AG04450 (cell line): ENCODE data around the gene SYT14. TPM values are rescaled to one million over a fixed set of nuclear protein-coding genes. Genes with fewer than 3 reads are reported as not detected.
"Not testable (repeated sequence)": the region's sequence is repeated elsewhere in the genome, so short reads cannot be mapped to it uniquely, and the experiment has no call there.

Source experiments
- CTCF ChIA-PET: fragments of 300-600, 350-600 bp; formaldehyde crosslinking; extraction: SDS; loops from one replicate; lab custom pipeline; 2022; ENCODE audit warnings: antibody characterized with exemption, inconsistent platforms; lab: Charles Lee
- POLR2A ChIA-PET: fragments of 350-600 bp; formaldehyde crosslinking; extraction: SDS; loops from one replicate; lab custom pipeline; 2021; ENCODE audit warnings: antibody characterized with exemption, inconsistent platforms; lab: Yijun Ruan, JAX
- DNase-seq: peaks from one replicate; pipeline ENCODE4 v3.0.0-alpha.2; 2011; ENCODE audit warnings: low read depth, low spot score
- H3K27ac ChIP-seq: one replicate; pipeline ENCODE4 v1.5.1; 2012; ENCODE audit warnings: low read depth, low read length, control low read depth
- H3K27me3 ChIP-seq: one replicate; pipeline ENCODE4 v1.6.0; 2012; ENCODE audit warnings: low read length; ENCODE audit not compliant: control insufficient read depth, insufficient read depth
- H3K4me3 ChIP-seq: 2 replicates; pipeline ENCODE4 v1.5.1; 2011; ENCODE audit warnings: mild to moderate bottlenecking, low read depth, low read length, control low read depth
- H3K9me3 ChIP-seq: 2 replicates; pipeline ENCODE4 v1.5.1; 2012; ENCODE audit warnings: low read length; ENCODE audit not compliant: control insufficient read depth, insufficient read depth
- polyA plus RNA-seq: library from polyadenylated mRNA; depleted of rRNA; stranded (reverse); fragments of >200 nt; gene quantifications from 2 replicates; pipeline ENCODE4 v1.2.3, GENCODE V29; 2011
- TF ChIP-seq, protein P1 (sequence below): IDR thresholded peaks from 2 replicates; pipeline ENCODE4 v1.5.1; 2011; ENCODE audit warnings: low read depth, low read length, control low read depth, inconsistent platforms

Gene SYT14
- polyA plus RNA-seq, 1 experiment: 4.8 TPM

GRCh38 chr1:210104103-210104502 lies 166.1 kb downstream of the SYT14 start:
- DNase-seq: no peak
- ChIA-PET CTCF (no interaction called here), POLR2A (no interaction called here)
- Histone ChIP-seq H3K27ac (no peak overlapping the region), H3K4me3 (no peak overlapping the region), H3K9me3 (no peaks in the 10 kb centered on the region), H3K27me3 (no peaks in the 10 kb centered on the region)
- TF ChIP-seq, protein P1, sequence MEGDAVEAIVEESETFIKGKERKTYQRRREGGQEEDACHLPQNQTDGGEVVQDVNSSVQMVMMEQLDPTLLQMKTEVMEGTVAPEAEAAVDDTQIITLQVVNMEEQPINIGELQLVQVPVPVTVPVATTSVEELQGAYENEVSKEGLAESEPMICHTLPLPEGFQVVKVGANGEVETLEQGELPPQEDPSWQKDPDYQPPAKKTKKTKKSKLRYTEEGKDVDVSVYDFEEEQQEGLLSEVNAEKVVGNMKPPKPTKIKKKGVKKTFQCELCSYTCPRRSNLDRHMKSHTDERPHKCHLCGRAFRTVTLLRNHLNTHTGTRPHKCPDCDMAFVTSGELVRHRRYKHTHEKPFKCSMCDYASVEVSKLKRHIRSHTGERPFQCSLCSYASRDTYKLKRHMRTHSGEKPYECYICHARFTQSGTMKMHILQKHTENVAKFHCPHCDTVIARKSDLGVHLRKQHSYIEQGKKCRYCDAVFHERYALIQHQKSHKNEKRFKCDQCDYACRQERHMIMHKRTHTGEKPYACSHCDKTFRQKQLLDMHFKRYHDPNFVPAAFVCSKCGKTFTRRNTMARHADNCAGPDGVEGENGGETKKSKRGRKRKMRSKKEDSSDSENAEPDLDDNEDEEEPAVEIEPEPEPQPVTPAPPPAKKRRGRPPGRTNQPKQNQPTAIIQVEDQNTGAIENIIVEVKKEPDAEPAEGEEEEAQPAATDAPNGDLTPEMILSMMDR: no peak

- H3K4me3 ChIP-seq, H3K27ac ChIP-seq, H3K27me3 ChIP-seq, H3K9me3 ChIP-seq, CTCF ChIA-PET, POLR2A ChIA-PET, DNase-seq: not testable (repeated sequence)
These were observed 174.9 kb downstream of the SYT14 start for GRCh38 chr1:210112906-210113305.

DNA sequence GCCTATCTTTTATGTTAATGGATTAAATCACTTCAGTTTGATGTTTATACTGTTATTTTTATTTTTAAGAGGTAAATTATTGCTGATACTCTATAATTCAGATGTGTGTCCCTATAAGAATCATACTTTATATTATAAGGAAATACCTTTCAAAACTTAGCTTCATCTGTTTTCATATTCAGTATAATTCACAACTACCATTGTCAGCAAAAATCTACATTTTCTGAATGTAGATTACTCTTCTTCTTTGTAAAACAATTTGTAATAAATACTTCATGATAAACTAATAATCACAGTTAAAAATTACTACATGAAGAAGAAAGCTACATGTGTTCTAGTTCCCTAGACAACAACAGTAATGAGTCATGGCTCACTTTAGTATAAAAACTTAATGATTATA lies 179.2 kb downstream of the SYT14 start:
- Histone ChIP-seq H3K4me3 (no peak overlapping the region), H3K27me3 (no peaks in the 10 kb centered on the region), H3K27ac (no peak overlapping the region), H3K9me3 (no peaks in the 10 kb centered on the region)
- ChIA-PET CTCF (interaction anchor here (0.5 to 0.9 kb wide), 2 partner anchors 259 to 283 kb away, joined by 3 to 4 read pairs; no protein-coding TSS in a partner anchor), POLR2A (no interaction called here)
- no peak for DNase-seq
- TF ChIP-seq, protein P1: no peak

DNA sequence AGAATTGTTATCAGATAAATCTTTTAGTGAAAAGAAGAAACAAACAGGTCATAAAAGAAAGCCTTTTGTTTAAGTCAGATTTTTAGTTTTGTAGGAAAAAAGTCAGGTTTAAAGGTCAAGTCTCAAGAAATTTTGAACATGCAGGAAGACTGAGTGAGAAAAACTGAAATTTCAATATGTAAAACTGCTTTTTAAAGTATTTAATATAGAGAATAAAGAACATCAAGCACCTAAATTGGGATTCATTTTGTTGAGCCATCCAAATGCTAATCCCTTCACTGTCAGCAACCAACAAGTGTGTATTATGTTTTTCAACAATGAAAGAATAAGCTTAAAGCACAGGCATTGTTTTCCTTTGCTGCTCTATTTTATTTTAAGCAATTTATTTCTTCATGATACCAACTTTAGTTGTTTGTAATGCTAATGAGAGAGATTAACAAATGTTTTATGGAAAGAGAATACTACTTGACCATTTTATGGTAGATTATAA lies 179.7 kb downstream of the SYT14 start:
- Histone ChIP-seq H3K27ac (no peak overlapping the region), H3K9me3 (no peaks in the 10 kb centered on the region), H3K4me3 (no peak overlapping the region), H3K27me3 (no peaks in the 10 kb centered on the region)
- ChIA-PET CTCF (interaction anchor here (0.9 kb wide), 1 partner anchor 282 kb away, joined by 3 read pairs; no protein-coding TSS in a partner anchor), POLR2A (no interaction called here)
- DNase-seq: no peak
- TF ChIP-seq, protein P1: no peak

DNA sequence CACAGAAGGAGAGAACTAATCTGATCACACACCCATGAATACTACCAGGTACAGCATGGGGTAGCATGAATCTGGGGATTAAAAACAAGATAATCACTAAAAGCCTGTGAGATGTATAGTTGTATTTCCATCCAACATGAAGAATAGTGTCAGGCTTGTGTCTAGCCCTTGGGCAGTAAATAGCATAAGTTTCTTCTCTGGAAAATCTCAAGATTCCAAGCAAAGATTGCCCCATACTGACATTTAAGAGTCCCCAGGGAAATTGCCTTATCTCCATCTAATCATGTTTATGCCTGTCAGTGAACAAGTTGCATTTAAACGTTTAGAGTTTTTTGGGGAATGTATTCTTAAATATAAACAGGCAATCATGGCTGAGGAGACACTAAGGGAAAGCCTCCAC lies 185.4 kb downstream of the SYT14 start:
- TF ChIP-seq, protein P1: no peak
- ChIA-PET POLR2A (no interaction called here), CTCF (no interaction called here)
- DNase-seq: no peak
- Histone ChIP-seq H3K27ac (no peak overlapping the region), H3K4me3 (no peak overlapping the region), H3K9me3 (no peaks in the 10 kb centered on the region), H3K27me3 (no peaks in the 10 kb centered on the region)
